HG03565 (cell line): ENCODE data around the gene ORAI1.

ENCODE experiments used
- ATAC-seq: cut with Tn5 transposase; IDR thresholded peaks from one replicate; pipeline ENCODE4 v1.9.1; 2021; ENCODE audit warnings: mild to moderate bottlenecking, moderate library complexity; ENCODE audit not compliant: unreplicated experiment

ORAI1 gene

GRCh38 chr12:121689430-121689829 is 63.1 kb downstream of the ORAI1 start:
- no peak for ATAC-seq
